PC-3 (cell line): Measurements from ENCODE around the gene SEPTIN5.

Source experiments
- CTCF ChIP-seq: fragments of 300-600 bp; sonication (generic); conservative IDR thresholded peaks from 2 replicates; pipeline ENCODE4 v1.5.1; 2017; ENCODE audit warnings: antibody characterized with exemption, low read depth, mild to moderate bottlenecking, low read length
- EZH2phosphoT487 ChIP-seq: fragments of 300-600 bp; sonication (generic); IDR thresholded peaks from 2 replicates; pipeline ENCODE4 v1.6.1; 2018; ENCODE audit warnings: mild to moderate bottlenecking, antibody characterized with exemption, low read length, borderline replicate concordance

- TF ChIP-seq EZH2phosphoT487: no peak
- TF ChIP-seq CTCF: no peak
These were observed 49.1 kb upstream of the SEPTIN5 start for GRCh38 chr22:19664951-19665783.
